HG02884 (cell line): ENCODE data around the gene ASB5.

Source experiments
- ATAC-seq: cut with Tn5 transposase; IDR thresholded peaks from one replicate; pipeline ENCODE4 v1.9.1; 2021; ENCODE audit warnings: mild to moderate bottlenecking, moderate library complexity; ENCODE audit not compliant: unreplicated experiment

Gene ASB5

GRCh38 chr4:176185051-176185450 lies 84.0 kb downstream of the ASB5 start:
- ATAC-seq = no peak
